Neuron (in vitro differentiated cells): Measurements from ENCODE around the gene CERS3.

Source experiments
- H2AFZ ChIP-seq: one replicate; pipeline ENCODE4 v1.6.1; 2013; ENCODE audit warnings: low read depth, mild to moderate bottlenecking, inconsistent platforms, low read length, moderate library complexity
- H3K27me3 ChIP-seq: one replicate; pipeline ENCODE4 v1.6.1; 2013; ENCODE audit warnings: low read length; ENCODE audit not compliant: insufficient read depth
- H3K36me3 ChIP-seq: one replicate; pipeline ENCODE4 v1.6.1; 2013; ENCODE audit warnings: low read length; ENCODE audit not compliant: insufficient read depth
- H3K4me1 ChIP-seq: one replicate; pipeline ENCODE4 v1.6.1; 2013; ENCODE audit warnings: low read length; ENCODE audit not compliant: insufficient read depth
- H3K4me3 ChIP-seq: 2 replicates; pipeline ENCODE4 v1.5.1; 2013; ENCODE audit warnings: mild to moderate bottlenecking, low read length, moderate library complexity
- H3K9me3 ChIP-seq: one replicate; pipeline ENCODE4 v1.6.1; 2013; ENCODE audit warnings: low read length

Gene CERS3

GRCh38 chr15:100385300-100386050 is 143.3 kb downstream of the CERS3 start:
- Histone ChIP-seq H3K4me3 (no peak overlapping the region), H3K9me3 (no peaks in the 10 kb centered on the region), H3K27me3 (no peaks in the 10 kb centered on the region), H3K36me3 (no peaks in the 10 kb centered on the region), H3K4me1 (no peaks in the 10 kb centered on the region), H2AFZ (no peak overlapping the region)

GRCh38 chr15:100384108-100384410 is 144.7 kb downstream of the CERS3 start:
- Histone ChIP-seq H3K4me3 (no peak overlapping the region), H3K27me3 (no peaks in the 10 kb centered on the region), H3K9me3 (no peaks in the 10 kb centered on the region), H2AFZ (no peak overlapping the region), H3K36me3 (no peaks in the 10 kb centered on the region), H3K4me1 (no peaks in the 10 kb centered on the region)

- Histone ChIP-seq H3K36me3 (no peaks in the 10 kb centered on the region), H3K4me1 (no peaks in the 10 kb centered on the region), H3K9me3 (no peaks in the 10 kb centered on the region), H2AFZ (no peak overlapping the region), H3K27me3 (no peaks in the 10 kb centered on the region), H3K4me3 (no peak overlapping the region)
Observed at GRCh38 chr15:100383302-100384107, 145.2 kb downstream of the CERS3 start.

- Histone ChIP-seq H3K36me3 (no peaks in the 10 kb centered on the region), H3K4me3 (no peak overlapping the region), H3K27me3 (peaks cover 29% of the 10 kb centered on the region)
Observed at GRCh38 chr15:100373942-100374341, 154.8 kb downstream of the CERS3 start.

GRCh38 chr15:100373120-100373896 is 155.4 kb downstream of the CERS3 start:
- H3K27me3 ChIP-seq = peaks cover 29% of the 10 kb centered on the region
- no peak overlapping the region for H2AFZ ChIP-seq
- H3K36me3 ChIP-seq = no peaks in the 10 kb centered on the region
- H3K9me3 ChIP-seq = peaks cover 5% of the 10 kb centered on the region
- H3K4me3 ChIP-seq = no peak overlapping the region
- no peaks in the 10 kb centered on the region for H3K4me1 ChIP-seq

More at GRCh38 chr15:100373942-100374341, 154.8 kb downstream of the CERS3 start:
- no peak overlapping the region for H2AFZ ChIP-seq
- peaks cover 5% of the 10 kb centered on the region for H3K9me3 ChIP-seq
- H3K4me1 ChIP-seq = no peaks in the 10 kb centered on the region

- Histone ChIP-seq H2AFZ (no peak overlapping the region), H3K27me3 (peaks cover 29% of the 10 kb centered on the region), H3K4me3 (no peak overlapping the region), H3K4me1 (no peaks in the 10 kb centered on the region), H3K36me3 (no peaks in the 10 kb centered on the region), H3K9me3 (peaks cover 5% of the 10 kb centered on the region)
Observed at GRCh38 chr15:100372739-100373119, 156.0 kb downstream of the CERS3 start.

- Histone ChIP-seq H3K36me3 (no peaks in the 10 kb centered on the region), H3K9me3 (no peaks in the 10 kb centered on the region), H3K4me3 (no peak overlapping the region), H3K27me3 (no peaks in the 10 kb centered on the region), H2AFZ (no peak overlapping the region), H3K4me1 (no peaks in the 10 kb centered on the region)
Observed at GRCh38 chr15:100355342-100355741, 173.4 kb downstream of the CERS3 start.

GRCh38 chr15:100353449-100353848 is 175.3 kb downstream of the CERS3 start:
- H2AFZ ChIP-seq = no peak overlapping the region
- no peaks in the 10 kb centered on the region for H3K4me1 ChIP-seq
- no peaks in the 10 kb centered on the region for H3K9me3 ChIP-seq
- no peaks in the 10 kb centered on the region for H3K27me3 ChIP-seq
- H3K36me3 ChIP-seq = no peaks in the 10 kb centered on the region
- H3K4me3 ChIP-seq = no peak overlapping the region

- no peaks in the 10 kb centered on the region for H3K27me3 ChIP-seq
- H3K4me3 ChIP-seq = no peak overlapping the region
- no peaks in the 10 kb centered on the region for H3K36me3 ChIP-seq
Observed at GRCh38 chr15:100350434-100351226, 178.1 kb downstream of the CERS3 start.

More at GRCh38 chr15:100350434-100351226, 178.1 kb downstream of the CERS3 start:
- no peak overlapping the region for H2AFZ ChIP-seq
- H3K4me1 ChIP-seq = no peaks in the 10 kb centered on the region
- no peaks in the 10 kb centered on the region for H3K9me3 ChIP-seq
